GM13977 (cell line): Measurements from ENCODE around the gene SIVA1.

Source experiments
- DNase-seq: peaks from one replicate; pipeline ENCODE4 v3.0.0; 2012; ENCODE audit warnings: low spot score
- CTCF ChIP-seq: IDR thresholded peaks from 2 replicates; pipeline ENCODE4 v1.5.1; 2012; ENCODE audit warnings: mild to moderate bottlenecking, control low read depth; ENCODE audit not compliant: insufficient read depth; ENCODE audit errors: extremely low read depth, missing control alignments
- in situ Hi-C: fragments of 300-500 bp; cut with MboI; formaldehyde crosslinking; loops from one replicate; pipeline ENCODE4 v1.12.0; 2022; ENCODE audit warnings: low sequenced_read_pairs, low pct_unique_long_range_greater_than_20kb, mixed read lengths, inconsistent platforms; ENCODE audit not compliant: unreplicated experiment

The SIVA1 gene

GRCh38 chr14:104776481-104776880 lies 23.5 kb downstream of the SIVA1 start:
- TF ChIP-seq CTCF, result no peak
- no peak for DNase-seq
- in situ Hi-C loops, result no loop called here

- TF ChIP-seq CTCF, result no peak
- no peak for DNase-seq
- in situ Hi-C loops, result no loop called here
Observed at GRCh38 chr14:104776961-104777807, 24.2 kb downstream of the SIVA1 start.

GRCh38 chr14:104777808-104778249 lies 24.9 kb downstream of the SIVA1 start:
- TF ChIP-seq CTCF, result no peak
- in situ Hi-C loops, result no loop called here
- no peak for DNase-seq

GRCh38 chr14:104778694-104779331 lies 25.9 kb downstream of the SIVA1 start:
- TF ChIP-seq CTCF, result no peak
- no peak for DNase-seq
- in situ Hi-C loops, result no loop called here

- TF ChIP-seq CTCF, result no peak
- in situ Hi-C loops, result no loop called here
- no peak for DNase-seq
Observed at GRCh38 chr14:104779776-104780512, 27.0 kb downstream of the SIVA1 start.

GRCh38 chr14:104780513-104781030 lies 27.6 kb downstream of the SIVA1 start:
- TF ChIP-seq CTCF, result no peak
- in situ Hi-C loops, result no loop called here
- no peak for DNase-seq
